Measurements from ENCODE around the gene GRIA4.

The GRIA4 gene

GRCh38 chr11:105598371-105598770 lies 11.5 kb upstream of the GRIA4 start:
- Histone ChIP-seq H3K9me2 (replicated peaks; ENCODE audit: low read depth, low read length) (no peaks in the 10 kb centered on the region), H3F3A (ENCODE audit: low read depth) (no peaks in the 10 kb centered on the region), H2AFZ (ENCODE audit: low read length) (no peak overlapping the region), H3K4me2 (ENCODE audit: low read depth, low read length, poor library complexity, severe bottlenecking) (no peak overlapping the region), H3K4me1 (ENCODE audit: insufficient read depth, low read length, poor library complexity, severe bottlenecking) (no peaks in the 10 kb centered on the region), H3K79me2 (ENCODE audit: insufficient read depth, low read length) (no peaks in the 10 kb centered on the region), H3K36me3 (ENCODE audit: insufficient read depth, low read length) (no peaks in the 10 kb centered on the region), H4K20me1 (ENCODE audit: insufficient read depth, low read length, poor library complexity, severe bottlenecking) (no peaks in the 10 kb centered on the region), H3K9ac (ENCODE audit: low read depth, low read length, poor library complexity, severe bottlenecking) (no peak overlapping the region), H3K27me3 (ENCODE audit: insufficient read depth, low read length, poor library complexity, severe bottlenecking) (no peaks in the 10 kb centered on the region), H3K9me3 (ENCODE audit: insufficient read depth, low read depth, low read length) (no peaks in the 10 kb centered on the region), H3K4me3 (ENCODE audit: low read length, poor library complexity, severe bottlenecking) (no peak overlapping the region)
- TF ChIP-seq CTCF (conservative IDR thresholded peaks at IDR 0.05; ENCODE audit: low read length), result no peak
- TF ChIP-seq EZH2phosphoT487 (IDR thresholded peaks at IDR 0.05; ENCODE audit: borderline replicate concordance), result no peak

GRCh38 chr11:105603156-105603555 lies 6.7 kb upstream of the GRIA4 start:
- H3K4me3 ChIP-seq (ENCODE audit: low read length, poor library complexity, severe bottlenecking), result no peak overlapping the region
- H3K36me3 ChIP-seq (ENCODE audit: insufficient read depth, low read length), result no peaks in the 10 kb centered on the region
- H3K79me2 ChIP-seq (ENCODE audit: insufficient read depth, low read length), result no peaks in the 10 kb centered on the region
- no peak overlapping the region for H2AFZ ChIP-seq (ENCODE audit: low read length)
- H3F3A ChIP-seq (ENCODE audit: low read depth), result no peaks in the 10 kb centered on the region
- no peaks in the 10 kb centered on the region for H4K20me1 ChIP-seq (ENCODE audit: insufficient read depth, low read length, poor library complexity, severe bottlenecking)
- TF ChIP-seq CTCF (conservative IDR thresholded peaks at IDR 0.05; ENCODE audit: low read length), result no peak
- no peak for TF ChIP-seq EZH2phosphoT487 (IDR thresholded peaks at IDR 0.05; ENCODE audit: borderline replicate concordance)
- no peaks in the 10 kb centered on the region for H3K9me2 ChIP-seq (replicated peaks; ENCODE audit: low read depth, low read length)
- H3K4me2 ChIP-seq (ENCODE audit: low read depth, low read length, poor library complexity, severe bottlenecking), result no peak overlapping the region
- H3K27me3 ChIP-seq (ENCODE audit: insufficient read depth, low read length, poor library complexity, severe bottlenecking), result no peaks in the 10 kb centered on the region
- H3K9me3 ChIP-seq (ENCODE audit: insufficient read depth, low read depth, low read length), result no peaks in the 10 kb centered on the region
- no peak overlapping the region for H3K9ac ChIP-seq (ENCODE audit: low read depth, low read length, poor library complexity, severe bottlenecking)
- H3K4me1 ChIP-seq (ENCODE audit: insufficient read depth, low read length, poor library complexity, severe bottlenecking), result no peaks in the 10 kb centered on the region

GRCh38 chr11:105609341-105609781 lies 512 bp upstream of the GRIA4 start:
- TF ChIP-seq CTCF (conservative IDR thresholded peaks at IDR 0.05; ENCODE audit: low read length), result peak; percentile 25; the same call in 1 of the 2 replicates
- TF ChIP-seq EZH2phosphoT487 (IDR thresholded peaks at IDR 0.05; ENCODE audit: borderline replicate concordance), result no peak
- Histone ChIP-seq H3K27me3 (ENCODE audit: insufficient read depth, low read length, poor library complexity, severe bottlenecking) (no peaks in the 10 kb centered on the region), H3K36me3 (ENCODE audit: insufficient read depth, low read length) (no peaks in the 10 kb centered on the region), H3K9me2 (replicated peaks; ENCODE audit: low read depth, low read length) (no peaks in the 10 kb centered on the region), H3K4me2 (ENCODE audit: low read depth, low read length, poor library complexity, severe bottlenecking) (no peak overlapping the region), H2AFZ (ENCODE audit: low read length) (no peak overlapping the region; the same call in 1 of the 2 replicates), H3K4me3 (ENCODE audit: low read length, poor library complexity, severe bottlenecking) (no peak overlapping the region), H4K20me1 (ENCODE audit: insufficient read depth, low read length, poor library complexity, severe bottlenecking) (no peaks in the 10 kb centered on the region), H3F3A (ENCODE audit: low read depth) (no peaks in the 10 kb centered on the region), H3K9me3 (ENCODE audit: insufficient read depth, low read depth, low read length) (no peaks in the 10 kb centered on the region), H3K79me2 (ENCODE audit: insufficient read depth, low read length) (no peaks in the 10 kb centered on the region), H3K9ac (ENCODE audit: low read depth, low read length, poor library complexity, severe bottlenecking) (no peak overlapping the region), H3K4me1 (ENCODE audit: insufficient read depth, low read length, poor library complexity, severe bottlenecking) (no peaks in the 10 kb centered on the region)

Measured in Loucy (cell line).